ENCODE data around the gene ADAMTSL1. TPM values are rescaled to one million over a fixed set of nuclear protein-coding genes. Genes with fewer than 3 reads are reported as not detected.

Gene ADAMTSL1
- total and polyA plus RNA-seq, 2 experiments from 2014 or later: 2.3 to 5.0 TPM

DNA sequence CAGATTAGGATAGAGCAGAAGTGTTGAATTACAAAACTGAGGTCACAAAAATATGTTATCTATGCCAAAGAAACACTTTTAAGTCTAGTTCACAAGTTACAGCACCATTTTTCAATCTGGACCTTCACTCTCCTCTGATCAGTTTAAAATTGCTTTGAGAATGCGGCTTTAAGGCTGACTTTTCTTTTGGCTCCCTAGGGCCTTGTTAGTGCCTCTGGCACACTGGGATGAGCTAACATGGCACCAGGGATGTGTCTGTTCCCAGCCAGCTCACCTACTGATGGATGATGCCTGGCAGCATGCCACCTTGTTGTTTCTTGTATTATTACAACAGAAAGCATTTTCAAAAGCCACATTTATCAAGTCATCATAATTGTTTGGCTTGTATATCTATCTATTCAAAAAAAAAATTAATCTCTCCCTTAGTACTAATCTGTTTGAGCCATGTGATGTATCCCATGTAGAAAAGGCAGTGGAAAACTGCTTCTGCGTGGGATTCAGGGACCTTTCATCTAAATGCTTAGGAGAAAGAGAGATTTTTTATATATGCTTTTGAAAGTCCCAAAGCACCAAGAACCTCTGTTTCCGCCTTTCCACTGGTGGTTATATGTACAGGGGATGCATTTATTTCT, 46.6 kb downstream of the ADAMTSL1 start (continued):
- TF ChIP-seq, protein P1, sequence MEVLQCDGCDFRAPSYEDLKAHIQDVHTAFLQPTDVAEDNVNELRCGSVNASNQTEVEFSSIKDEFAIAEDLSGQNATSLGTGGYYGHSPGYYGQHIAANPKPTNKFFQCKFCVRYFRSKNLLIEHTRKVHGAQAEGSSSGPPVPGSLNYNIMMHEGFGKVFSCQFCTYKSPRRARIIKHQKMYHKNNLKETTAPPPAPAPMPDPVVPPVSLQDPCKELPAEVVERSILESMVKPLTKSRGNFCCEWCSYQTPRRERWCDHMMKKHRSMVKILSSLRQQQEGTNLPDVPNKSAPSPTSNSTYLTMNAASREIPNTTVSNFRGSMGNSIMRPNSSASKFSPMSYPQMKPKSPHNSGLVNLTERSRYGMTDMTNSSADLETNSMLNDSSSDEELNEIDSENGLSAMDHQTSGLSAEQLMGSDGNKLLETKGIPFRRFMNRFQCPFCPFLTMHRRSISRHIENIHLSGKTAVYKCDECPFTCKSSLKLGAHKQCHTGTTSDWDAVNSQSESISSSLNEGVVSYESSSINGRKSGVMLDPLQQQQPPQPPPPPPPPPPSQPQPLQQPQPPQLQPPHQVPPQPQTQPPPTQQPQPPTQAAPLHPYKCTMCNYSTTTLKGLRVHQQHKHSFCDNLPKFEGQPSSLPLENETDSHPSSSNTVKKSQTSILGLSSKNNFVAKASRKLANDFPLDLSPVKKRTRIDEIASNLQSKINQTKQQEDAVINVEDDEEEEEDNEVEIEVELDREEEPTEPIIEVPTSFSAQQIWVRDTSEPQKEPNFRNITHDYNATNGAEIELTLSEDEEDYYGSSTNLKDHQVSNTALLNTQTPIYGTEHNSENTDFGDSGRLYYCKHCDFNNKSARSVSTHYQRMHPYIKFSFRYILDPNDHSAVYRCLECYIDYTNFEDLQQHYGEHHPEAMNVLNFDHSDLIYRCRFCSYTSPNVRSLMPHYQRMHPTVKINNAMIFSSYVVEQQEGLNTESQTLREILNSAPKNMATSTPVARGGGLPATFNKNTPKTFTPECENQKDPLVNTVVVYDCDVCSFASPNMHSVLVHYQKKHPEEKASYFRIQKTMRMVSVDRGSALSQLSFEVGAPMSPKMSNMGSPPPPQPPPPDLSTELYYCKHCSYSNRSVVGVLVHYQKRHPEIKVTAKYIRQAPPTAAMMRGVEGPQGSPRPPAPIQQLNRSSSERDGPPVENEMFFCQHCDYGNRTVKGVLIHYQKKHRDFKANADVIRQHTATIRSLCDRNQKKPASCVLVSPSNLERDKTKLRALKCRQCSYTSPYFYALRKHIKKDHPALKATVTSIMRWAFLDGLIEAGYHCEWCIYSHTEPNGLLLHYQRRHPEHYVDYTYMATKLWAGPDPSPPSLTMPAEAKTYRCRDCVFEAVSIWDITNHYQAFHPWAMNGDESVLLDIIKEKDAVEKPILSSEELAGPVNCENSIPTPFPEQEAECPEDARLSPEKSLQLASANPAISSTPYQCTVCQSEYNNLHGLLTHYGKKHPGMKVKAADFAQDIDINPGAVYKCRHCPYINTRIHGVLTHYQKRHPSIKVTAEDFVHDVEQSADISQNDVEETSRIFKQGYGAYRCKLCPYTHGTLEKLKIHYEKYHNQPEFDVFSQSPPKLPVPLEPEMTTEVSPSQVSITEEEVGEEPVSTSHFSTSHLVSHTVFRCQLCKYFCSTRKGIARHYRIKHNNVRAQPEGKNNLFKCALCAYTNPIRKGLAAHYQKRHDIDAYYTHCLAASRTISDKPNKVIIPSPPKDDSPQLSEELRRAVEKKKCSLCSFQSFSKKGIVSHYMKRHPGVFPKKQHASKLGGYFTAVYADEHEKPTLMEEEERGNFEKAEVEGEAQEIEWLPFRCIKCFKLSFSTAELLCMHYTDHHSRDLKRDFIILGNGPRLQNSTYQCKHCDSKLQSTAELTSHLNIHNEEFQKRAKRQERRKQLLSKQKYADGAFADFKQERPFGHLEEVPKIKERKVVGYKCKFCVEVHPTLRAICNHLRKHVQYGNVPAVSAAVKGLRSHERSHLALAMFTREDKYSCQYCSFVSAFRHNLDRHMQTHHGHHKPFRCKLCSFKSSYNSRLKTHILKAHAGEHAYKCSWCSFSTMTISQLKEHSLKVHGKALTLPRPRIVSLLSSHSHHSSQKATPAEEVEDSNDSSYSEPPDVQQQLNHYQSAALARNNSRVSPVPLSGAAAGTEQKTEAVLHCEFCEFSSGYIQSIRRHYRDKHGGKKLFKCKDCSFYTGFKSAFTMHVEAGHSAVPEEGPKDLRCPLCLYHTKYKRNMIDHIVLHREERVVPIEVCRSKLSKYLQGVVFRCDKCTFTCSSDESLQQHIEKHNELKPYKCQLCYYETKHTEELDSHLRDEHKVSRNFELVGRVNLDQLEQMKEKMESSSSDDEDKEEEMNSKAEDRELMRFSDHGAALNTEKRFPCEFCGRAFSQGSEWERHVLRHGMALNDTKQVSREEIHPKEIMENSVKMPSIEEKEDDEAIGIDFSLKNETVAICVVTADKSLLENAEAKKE (CRISPR knock-in tag; IDR thresholded peaks at IDR 0.05): no peak
- TF ChIP-seq, protein P2, sequence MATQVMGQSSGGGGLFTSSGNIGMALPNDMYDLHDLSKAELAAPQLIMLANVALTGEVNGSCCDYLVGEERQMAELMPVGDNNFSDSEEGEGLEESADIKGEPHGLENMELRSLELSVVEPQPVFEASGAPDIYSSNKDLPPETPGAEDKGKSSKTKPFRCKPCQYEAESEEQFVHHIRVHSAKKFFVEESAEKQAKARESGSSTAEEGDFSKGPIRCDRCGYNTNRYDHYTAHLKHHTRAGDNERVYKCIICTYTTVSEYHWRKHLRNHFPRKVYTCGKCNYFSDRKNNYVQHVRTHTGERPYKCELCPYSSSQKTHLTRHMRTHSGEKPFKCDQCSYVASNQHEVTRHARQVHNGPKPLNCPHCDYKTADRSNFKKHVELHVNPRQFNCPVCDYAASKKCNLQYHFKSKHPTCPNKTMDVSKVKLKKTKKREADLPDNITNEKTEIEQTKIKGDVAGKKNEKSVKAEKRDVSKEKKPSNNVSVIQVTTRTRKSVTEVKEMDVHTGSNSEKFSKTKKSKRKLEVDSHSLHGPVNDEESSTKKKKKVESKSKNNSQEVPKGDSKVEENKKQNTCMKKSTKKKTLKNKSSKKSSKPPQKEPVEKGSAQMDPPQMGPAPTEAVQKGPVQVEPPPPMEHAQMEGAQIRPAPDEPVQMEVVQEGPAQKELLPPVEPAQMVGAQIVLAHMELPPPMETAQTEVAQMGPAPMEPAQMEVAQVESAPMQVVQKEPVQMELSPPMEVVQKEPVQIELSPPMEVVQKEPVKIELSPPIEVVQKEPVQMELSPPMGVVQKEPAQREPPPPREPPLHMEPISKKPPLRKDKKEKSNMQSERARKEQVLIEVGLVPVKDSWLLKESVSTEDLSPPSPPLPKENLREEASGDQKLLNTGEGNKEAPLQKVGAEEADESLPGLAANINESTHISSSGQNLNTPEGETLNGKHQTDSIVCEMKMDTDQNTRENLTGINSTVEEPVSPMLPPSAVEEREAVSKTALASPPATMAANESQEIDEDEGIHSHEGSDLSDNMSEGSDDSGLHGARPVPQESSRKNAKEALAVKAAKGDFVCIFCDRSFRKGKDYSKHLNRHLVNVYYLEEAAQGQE (IDR thresholded peaks at IDR 0.05; ENCODE audit: unreplicated experiment): no peak

DNA sequence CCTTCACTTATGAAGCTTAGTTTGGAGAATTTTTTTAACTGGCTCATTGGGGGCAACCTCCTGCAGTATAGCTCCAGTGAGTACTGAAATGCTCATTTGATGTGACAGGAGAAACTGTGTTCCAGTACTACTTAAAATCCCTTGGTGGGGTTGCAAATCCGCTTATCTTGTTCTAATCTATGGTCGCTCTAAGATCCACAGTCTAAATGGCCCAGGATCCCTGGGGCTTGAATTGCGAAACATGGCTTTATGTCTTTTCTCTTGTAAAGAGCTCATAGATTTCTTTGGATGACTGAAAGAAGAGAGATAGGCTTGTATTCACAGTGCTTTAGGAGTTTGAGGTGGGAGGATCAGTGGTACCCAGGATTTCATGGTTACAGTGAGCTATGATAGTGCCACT, 52.7 kb downstream of the ADAMTSL1 start:
- H2AFZ ChIP-seq: peak overlapping the region; percentile 34; the same call in 1 of the 2 replicates
- peaks cover 8% of the 10 kb centered on the region for H3K4me1 Mint-ChIP-seq
- no peaks in the 10 kb centered on the region for H3F3A ChIP-seq (replicated peaks; ENCODE audit: low read depth)
- H3K36me3 ChIP-seq (ENCODE audit: insufficient read depth): no peaks in the 10 kb centered on the region
- no peaks in the 10 kb centered on the region for H3K36me3 Mint-ChIP-seq (ENCODE audit: low read depth)
- peak overlapping the region; percentile 19; the same call in 1 of the 2 replicates for H3K4me2 ChIP-seq
- H4K20me1 ChIP-seq (replicated peaks; ENCODE audit: insufficient read depth): no peaks in the 10 kb centered on the region
- H3K79me2 ChIP-seq (replicated peaks; ENCODE audit: insufficient read depth): no peaks in the 10 kb centered on the region
- ATAC-seq (no peak), DNase-seq (ENCODE audit: low spot score) (no peak)
- no peaks in the 10 kb centered on the region for H3K27me3 ChIP-seq (ENCODE audit: insufficient read depth)
- H3K27ac ChIP-seq (ENCODE audit: low read depth): no peak overlapping the region
- no peaks in the 10 kb centered on the region for H3K9me3 Mint-ChIP-seq
- H3K4me3 Mint-ChIP-seq: no peak overlapping the region
- H3K4me3 ChIP-seq: no peak overlapping the region
- H3K27ac Mint-ChIP-seq: 0 out of 2 replicates have a peak overlapping the region, but pooled peaks have one; percentile 28
- no peaks in the 10 kb centered on the region for H3K9me2 ChIP-seq (ENCODE audit: insufficient read depth)
- H3K27me3 Mint-ChIP-seq (ENCODE audit: insufficient read depth, low read depth, poor library complexity): peaks cover 1% of the 10 kb centered on the region
- H3K4me1 ChIP-seq (ENCODE audit: insufficient read depth): peaks cover 10% of the 10 kb centered on the region
- TF ChIP-seq EZH2phosphoT487 (IDR thresholded peaks at IDR 0.05; ENCODE audit: unreplicated experiment) (no peak), STAT1 (IDR thresholded peaks at IDR 0.05; ENCODE audit: unreplicated experiment) (no peak), POLR2AphosphoS5 (IDR thresholded peaks at IDR 0.05; ENCODE audit: low read depth) (no peak), ZNF114 (CRISPR knock-in tag; IDR thresholded peaks at IDR 0.05) (no peak)
- TF ChIP-seq, protein P3, sequence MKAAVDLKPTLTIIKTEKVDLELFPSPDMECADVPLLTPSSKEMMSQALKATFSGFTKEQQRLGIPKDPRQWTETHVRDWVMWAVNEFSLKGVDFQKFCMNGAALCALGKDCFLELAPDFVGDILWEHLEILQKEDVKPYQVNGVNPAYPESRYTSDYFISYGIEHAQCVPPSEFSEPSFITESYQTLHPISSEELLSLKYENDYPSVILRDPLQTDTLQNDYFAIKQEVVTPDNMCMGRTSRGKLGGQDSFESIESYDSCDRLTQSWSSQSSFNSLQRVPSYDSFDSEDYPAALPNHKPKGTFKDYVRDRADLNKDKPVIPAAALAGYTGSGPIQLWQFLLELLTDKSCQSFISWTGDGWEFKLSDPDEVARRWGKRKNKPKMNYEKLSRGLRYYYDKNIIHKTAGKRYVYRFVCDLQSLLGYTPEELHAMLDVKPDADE (IDR thresholded peaks at IDR 0.05): no peak
- TF ChIP-seq, protein P2 (IDR thresholded peaks at IDR 0.05; ENCODE audit: unreplicated experiment): no peak
